HepG2 (cell line): ENCODE measurements around the gene PRKCD. TPM values are rescaled to one million over a fixed set of nuclear protein-coding genes. Genes with fewer than 3 reads are reported as not detected.

ENCODE experiments used
- ADNP ChIP-seq: sonication (generic); formaldehyde crosslinking; IDR thresholded peaks from 2 replicates; pipeline ENCODE4 v1.4.0; 2020; ENCODE audit warnings: missing genetic modification reagents
- ARID3A ChIP-seq: IDR thresholded peaks from 2 replicates; pipeline ENCODE4 v1.6.1; 2012; ENCODE audit warnings: low read depth, low read length, improper control_type of control experiment
- EEA1 ChIP-seq: sonication (generic); formaldehyde crosslinking; IDR thresholded peaks from 2 replicates; pipeline ENCODE4 v1.5.1; 2020; ENCODE audit warnings: mild to moderate bottlenecking, missing genetic modification reagents, borderline replicate concordance
- GPN1 ChIP-seq: sonication (generic); formaldehyde crosslinking; IDR thresholded peaks from 2 replicates; pipeline ENCODE4 v1.5.1; 2020; ENCODE audit warnings: missing genetic modification reagents, borderline replicate concordance
- IRX3 ChIP-seq: sonication (generic); formaldehyde crosslinking; IDR thresholded peaks from 2 replicates; pipeline ENCODE4 v1.8.1; 2023; ENCODE audit warnings: mild to moderate bottlenecking, low read depth, missing genetic modification reagents, borderline replicate concordance
- JUNB ChIP-seq: sonication (generic); formaldehyde crosslinking; IDR thresholded peaks from 2 replicates; pipeline ENCODE4 v1.8.0; 2022; ENCODE audit warnings: missing genetic modification reagents, mild to moderate bottlenecking, borderline replicate concordance
- MED1 ChIP-seq: sonication (generic); formaldehyde crosslinking; IDR thresholded peaks from 2 replicates; pipeline ENCODE4 v1.4.0; 2020; ENCODE audit warnings: missing genetic modification reagents
- ONECUT2 ChIP-seq: sonication (generic); formaldehyde crosslinking; IDR thresholded peaks from 2 replicates; pipeline ENCODE4 v1.4.0; 2020; ENCODE audit warnings: missing genetic modification reagents
- PHF20 ChIP-seq: sonication (generic); formaldehyde crosslinking; IDR thresholded peaks from 2 replicates; pipeline ENCODE4 v1.5.0; 2020; ENCODE audit warnings: mild to moderate bottlenecking, missing genetic modification reagents
- SALL2 ChIP-seq: sonication (generic); formaldehyde crosslinking; IDR thresholded peaks from 2 replicates; pipeline ENCODE4 v1.8.1; 2023; ENCODE audit warnings: mild to moderate bottlenecking, missing genetic modification reagents, inconsistent platforms
- SAP130 ChIP-seq: IDR thresholded peaks from 2 replicates; pipeline ENCODE4 v1.6.1; 2016; ENCODE audit warnings: low read depth
- THRA ChIP-seq: sonication (generic); formaldehyde crosslinking; IDR thresholded peaks from 2 replicates; pipeline ENCODE4 v1.4.0; 2020; ENCODE audit warnings: missing genetic modification reagents, borderline replicate concordance
- TRIM22 ChIP-seq: fragments of 450-650 bp; IDR thresholded peaks from 2 replicates; pipeline ENCODE4 v1.6.1; 2017
- ZMYM3 ChIP-seq: sonication (generic); formaldehyde crosslinking; IDR thresholded peaks from 2 replicates; pipeline ENCODE4 v1.5.1; 2020; ENCODE audit warnings: mild to moderate bottlenecking, missing genetic modification reagents
- ZNF235 ChIP-seq: sonication (generic); formaldehyde crosslinking; IDR thresholded peaks from 2 replicates; pipeline ENCODE4 v1.8.1; 2023; ENCODE audit warnings: mild to moderate bottlenecking, missing genetic modification reagents, borderline replicate concordance
- ZNF275 ChIP-seq: sonication (generic); formaldehyde crosslinking; IDR thresholded peaks from 2 replicates; pipeline ENCODE4 v1.8.0; 2022; ENCODE audit warnings: missing genetic modification reagents, mild to moderate bottlenecking, inconsistent platforms, borderline replicate concordance
- ZNF362 ChIP-seq: sonication (generic); formaldehyde crosslinking; IDR thresholded peaks from 2 replicates; pipeline ENCODE4 v1.4.0; 2020; ENCODE audit warnings: missing genetic modification reagents, mild to moderate bottlenecking, borderline replicate concordance
- ZNF614 ChIP-seq: IDR thresholded peaks from 2 replicates; pipeline ENCODE4 v1.6.1; 2018; ENCODE audit warnings: missing biosample characterization, missing genetic modification reagents, inconsistent platforms, borderline replicate concordance
- ZNF709 ChIP-seq: sonication (generic); formaldehyde crosslinking; IDR thresholded peaks from 2 replicates; pipeline ENCODE4 v1.5.0; 2020; ENCODE audit warnings: mild to moderate bottlenecking, missing genetic modification reagents
- ZSCAN9 ChIP-seq: IDR thresholded peaks from 2 replicates; pipeline ENCODE4 v1.6.1; 2016; ENCODE audit warnings: borderline replicate concordance
- polyA plus RNA-seq, 8 experiments: library from polyadenylated mRNA; depleted of rRNA in 3 of 8; stranded (reverse) in 7 of 8; unstranded in 1 of 8; fragments of >200 nt; fragmentation: Illumina TruSeq in 4 of 8; extraction: Trizol in 4 of 8; gene quantifications; 2 replicates each; pipeline versions ENCODE4 v1.2.1 to v1.2.3, GENCODE V29; 2011 to 2016; ENCODE audit warnings: low read depth in 4 of 8, missing spikeins in 1 of 8, mixed read lengths in 1 of 8; ENCODE audit not compliant: insufficient read depth in 1 of 8
- total RNA-seq, 5 experiments: library from RNA; depleted of rRNA; stranded (reverse); fragments of >200 nt; fragmentation: Illumina TruSeq; extraction: Trizol; gene quantifications; 2 replicates each; pipeline ENCODE4 v1.2.3, GENCODE V29; 2016; ENCODE audit warnings: low read depth in 1 of 5

PRKCD gene
- total and polyA plus RNA-seq, 2 of the 13 experiments (the other 11 are each of a cell fraction or from before 2014, with no cell fraction given): 1.6 to 40.7 TPM

GRCh38 chr3:53130179-53131061 lies 30.6 kb upstream of the PRKCD start, which contains the start of gene RFT1 (continued):
- TF ChIP-seq EEA1 (no peak), GPN1 (CRISPR knock-in tag) (no peak), ONECUT2 (CRISPR knock-in tag) (no peak), ZNF362 (CRISPR knock-in tag) (peak; percentile 44; the same call in 1 of the 2 replicates), ZNF235 (no peak; the same call in 1 of the 2 replicates), JUNB (CRISPR knock-in tag) (no peak), IRX3 (no peak), THRA (peak; percentile 35; the same call in 1 of the 2 replicates), ZSCAN9 (CRISPR knock-in tag) (0 out of 2 replicates have a peak, but pooled peaks have one; percentile 59), MED1 (CRISPR knock-in tag) (peak; percentile 47), ZNF709 (no peak), SALL2 (CRISPR knock-in tag) (no peak), TRIM22 (no peak), ARID3A (no peak), PHF20 (CRISPR knock-in tag) (peak; percentile 98), ADNP (CRISPR knock-in tag) (no peak), SAP130 (peak; percentile 99), ZNF275 (CRISPR knock-in tag) (peak; percentile 67; the same call in 1 of the 2 replicates), ZMYM3 (CRISPR knock-in tag) (0 out of 2 replicates have a peak, but pooled peaks have one; percentile 30), ZNF614 (CRISPR knock-in tag) (peak; percentile 78; the same call in 1 of the 2 replicates)
